COLO829 (cell line): ENCODE measurements around the gene SFMBT1.

Experiments used
- DNase-seq: peaks from one replicate; pipeline ENCODE4 v3.0.0; 2012; ENCODE audit warnings: low spot score

SFMBT1 gene

DNA sequence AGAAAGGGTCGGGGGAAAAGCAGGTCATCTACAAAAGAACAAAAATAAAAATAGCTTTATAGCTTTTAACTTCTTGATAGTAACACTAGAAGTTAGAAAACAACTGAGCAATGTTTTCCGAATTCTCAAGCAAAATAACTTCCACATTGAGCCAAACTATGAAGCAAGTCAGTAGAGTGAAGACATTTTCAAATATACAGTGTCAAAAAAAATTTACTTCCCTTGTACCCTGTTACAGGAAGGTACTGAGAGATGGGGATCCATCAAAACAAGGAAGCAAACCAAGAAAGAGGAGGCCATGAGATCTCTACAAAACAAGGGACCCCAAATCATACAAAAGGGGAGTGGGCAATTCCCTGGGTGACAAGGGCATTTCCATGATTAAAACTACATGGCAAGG, 121.9 kb downstream of the SFMBT1 start:
- no peak for DNase-seq

DNA sequence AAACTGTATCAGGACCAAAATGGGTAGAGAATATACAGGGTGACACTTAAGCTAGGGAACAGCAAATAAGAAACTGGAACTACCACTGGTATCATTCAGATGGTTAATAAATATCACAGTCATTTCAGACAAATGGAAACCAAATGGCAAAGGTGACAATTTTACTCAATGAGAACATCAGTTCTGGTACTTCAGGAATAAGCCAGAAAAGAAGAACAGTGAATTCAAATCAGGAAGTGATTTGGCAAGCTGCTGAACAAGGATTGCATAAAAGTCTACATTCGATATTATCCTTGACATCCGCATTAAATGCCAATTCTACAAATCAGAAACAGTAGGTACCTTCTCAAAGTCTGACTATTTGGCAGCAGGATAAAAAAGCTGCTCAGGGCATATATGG, 125.0 kb downstream of the SFMBT1 start:
- no peak for DNase-seq

DNA sequence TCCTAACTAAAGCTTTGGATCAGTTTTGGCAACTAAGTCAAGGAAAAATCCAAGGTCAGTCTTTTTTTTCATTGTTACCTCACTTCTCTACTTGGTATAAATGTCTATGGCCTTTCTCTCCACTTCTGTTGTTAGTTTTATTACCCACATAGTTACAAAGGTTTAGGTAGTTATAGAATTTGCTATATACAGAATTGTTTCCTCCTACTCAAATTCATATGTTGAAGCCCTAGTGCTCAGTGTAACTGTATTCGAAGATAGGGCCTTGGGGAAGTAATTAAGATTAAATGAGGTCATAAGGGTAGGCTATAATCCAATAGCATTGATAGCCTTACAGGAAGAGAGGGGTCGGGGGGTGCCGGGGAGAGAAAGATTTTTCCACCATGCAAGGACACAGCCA, 128.8 kb downstream of the SFMBT1 start:
- no peak for DNase-seq

DNA sequence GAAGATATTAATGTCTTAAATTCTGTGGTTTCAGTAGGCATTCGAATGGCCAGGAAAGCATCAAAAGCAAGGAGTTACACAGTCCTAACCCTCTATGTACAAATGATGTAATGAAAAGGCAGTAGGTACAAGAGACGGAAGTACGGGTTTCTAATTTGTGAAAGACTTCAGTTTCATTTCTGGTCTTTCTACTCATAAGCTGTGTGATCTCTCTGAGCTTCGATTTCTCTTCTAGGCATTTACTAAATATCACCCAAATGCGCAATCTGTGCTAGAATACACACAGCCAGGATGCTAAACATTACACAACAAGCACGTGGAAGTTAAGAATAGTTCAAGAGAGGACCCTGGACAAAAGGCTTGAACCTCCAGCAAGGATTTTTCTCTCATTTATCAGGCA, 130.6 kb downstream of the SFMBT1 start:
- no peak for DNase-seq

DNA sequence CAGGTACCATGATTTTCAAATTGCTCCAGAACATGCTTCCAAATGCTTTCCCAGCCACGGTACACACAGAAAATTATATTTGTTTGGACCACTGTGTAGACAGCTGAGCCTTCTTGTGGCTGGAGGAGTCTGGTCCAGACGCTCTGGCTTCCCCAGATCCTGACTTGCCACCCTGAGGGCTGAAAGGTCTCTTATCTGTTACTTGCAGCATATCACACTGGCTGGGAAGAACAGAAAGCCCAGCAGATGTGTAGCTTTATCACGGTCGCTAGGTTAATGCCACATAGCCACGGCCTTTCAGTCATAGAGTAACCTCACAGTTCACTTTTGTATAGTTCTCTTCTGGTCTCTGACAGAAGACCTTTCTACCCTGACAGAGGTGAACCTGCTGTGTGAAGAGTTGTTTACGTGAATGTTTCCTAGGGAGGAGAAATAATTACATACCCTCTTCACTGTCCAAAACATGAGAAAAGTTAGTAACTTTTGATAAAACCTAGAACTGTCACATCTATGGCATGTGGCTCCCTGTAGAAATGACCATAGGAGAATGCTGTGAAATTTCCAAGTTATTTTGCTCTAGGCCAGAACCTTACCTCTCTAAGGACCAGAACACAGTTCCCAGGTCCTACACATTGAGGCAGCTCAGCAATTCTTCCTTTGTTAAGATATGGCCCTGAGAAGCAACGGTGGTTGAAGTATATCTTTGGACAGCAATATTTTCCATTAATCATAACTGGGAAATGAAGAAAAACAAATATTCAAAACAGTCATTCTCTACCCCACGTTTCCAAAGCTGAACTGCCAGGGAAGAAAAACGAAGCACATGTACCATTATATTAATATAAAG, 132.8 kb downstream of the SFMBT1 start:
- DNase-seq, result no peak

DNA sequence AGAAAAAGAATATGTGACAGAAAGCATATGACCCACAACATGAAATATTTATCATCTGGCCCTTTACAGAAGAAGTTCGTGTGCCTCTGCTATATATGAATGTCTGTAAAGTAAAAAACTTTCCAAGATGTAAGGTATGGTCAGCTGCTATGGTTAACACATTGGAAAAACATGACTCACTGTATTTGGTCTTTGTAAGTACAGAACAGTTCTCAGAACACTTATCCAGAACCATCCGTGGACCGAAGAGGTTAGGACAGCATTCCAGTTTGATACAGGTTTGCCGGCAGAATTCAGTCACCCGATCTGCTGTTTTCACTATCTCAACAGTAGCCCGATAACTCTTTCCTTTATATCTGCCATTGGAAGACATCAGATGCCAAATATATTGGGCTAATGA, 135.1 kb downstream of the SFMBT1 start:
- no peak for DNase-seq

DNA sequence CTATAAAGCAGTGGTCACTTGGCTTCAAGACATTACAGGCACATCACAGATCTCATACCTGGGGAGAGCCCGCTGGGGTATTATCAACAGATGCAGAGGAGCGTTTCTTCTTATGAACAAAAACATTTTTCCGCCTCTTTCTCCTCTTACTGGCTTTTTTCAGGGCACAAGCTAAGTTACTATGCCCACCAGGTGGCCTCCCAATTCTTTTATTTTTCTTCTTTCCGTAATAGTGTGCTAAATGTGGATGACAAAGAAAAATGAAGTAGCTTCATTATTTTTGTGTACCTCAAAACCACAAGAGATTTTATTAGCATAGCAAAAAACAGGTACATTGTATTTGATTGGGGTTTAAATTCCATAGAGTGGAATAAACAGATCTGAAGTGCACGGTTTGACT, 138.4 kb downstream of the SFMBT1 start:
- DNase-seq, result no peak

DNA sequence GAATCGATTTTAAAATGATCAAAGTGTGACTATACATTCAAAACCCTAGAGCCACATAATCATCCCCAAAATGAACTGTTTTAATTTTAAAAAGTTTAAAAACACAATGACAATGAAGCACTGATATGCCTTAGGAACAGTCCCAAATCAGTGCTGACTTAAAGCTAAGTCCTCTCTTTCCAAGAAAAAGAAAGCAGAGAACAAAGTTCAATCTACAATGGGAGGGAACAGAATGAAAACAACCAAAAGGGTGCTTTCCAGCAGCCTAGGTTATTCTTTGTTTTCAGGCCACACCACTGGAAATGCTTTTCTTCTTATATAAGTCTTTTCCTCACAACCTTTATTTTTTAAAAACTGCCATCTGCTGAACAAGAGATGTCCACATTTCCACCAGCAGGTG, 141.3 kb downstream of the SFMBT1 start:
- DNase-seq, result no peak

DNA sequence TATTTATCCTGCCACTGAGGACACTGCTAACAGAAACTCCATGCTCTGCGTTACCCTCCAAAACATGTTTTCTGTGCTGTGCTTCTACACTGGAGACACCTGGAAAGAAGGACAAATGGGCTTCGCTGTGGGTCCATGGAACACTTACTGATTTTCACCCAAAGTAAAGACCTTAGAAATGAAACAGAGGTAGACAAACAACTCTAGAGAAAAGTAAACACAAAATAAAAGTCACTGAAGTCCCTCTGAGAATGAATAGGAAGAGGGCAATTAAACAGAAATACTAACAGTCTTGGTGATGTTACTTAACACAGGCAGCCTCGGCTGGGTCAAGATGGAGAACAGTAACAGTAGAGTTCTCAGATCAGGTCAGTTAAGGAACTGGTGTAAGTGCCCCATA, 141.9 kb downstream of the SFMBT1 start:
- DNase-seq, result no peak

DNA sequence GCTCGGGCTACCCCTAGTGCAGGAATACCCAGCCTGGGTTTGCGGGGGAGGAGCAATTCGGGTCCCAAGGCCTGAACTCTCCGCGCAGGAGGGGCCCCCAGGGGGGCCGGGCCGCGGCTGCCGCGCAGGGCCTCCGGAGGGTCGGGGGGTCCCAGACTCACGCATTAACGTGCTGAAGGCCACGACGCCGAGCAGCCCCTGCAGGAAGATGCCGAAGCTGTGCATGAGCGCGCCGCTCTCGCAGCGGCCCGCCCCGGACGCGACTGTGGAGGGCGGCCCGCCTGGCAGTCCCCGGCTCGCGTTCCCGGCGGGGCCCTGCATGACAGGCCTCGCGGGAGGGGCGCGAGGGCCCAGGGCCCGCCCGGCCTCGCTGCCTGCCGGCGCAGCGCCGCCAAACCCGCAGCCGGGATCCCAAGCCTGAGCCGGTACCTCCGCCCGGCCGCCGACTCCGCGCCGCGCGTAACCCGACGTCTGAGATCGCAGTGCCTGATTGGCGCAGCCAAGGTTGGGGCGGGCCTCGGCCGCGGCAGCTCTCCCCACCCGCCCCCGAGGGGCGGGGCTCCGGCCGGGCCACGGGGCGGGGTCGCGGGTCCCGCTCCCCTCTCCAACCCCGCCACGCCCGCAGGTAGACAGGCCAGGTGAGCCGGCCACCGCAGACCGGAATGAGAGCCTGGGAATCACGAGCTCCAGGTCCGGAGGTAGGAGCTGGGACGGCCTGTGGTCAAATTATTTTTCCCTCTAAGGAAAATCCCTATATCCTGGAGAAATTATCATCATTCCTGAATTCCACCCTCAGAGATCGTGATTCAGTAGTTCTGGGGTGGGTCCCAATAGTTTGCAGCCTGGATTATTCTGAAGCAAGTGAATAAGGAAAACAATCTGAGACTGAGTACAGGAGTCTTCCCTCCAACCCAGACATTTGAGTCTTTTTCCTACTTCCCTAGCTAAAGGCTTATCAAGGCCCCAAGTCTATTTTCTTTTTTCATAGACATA, 148.4 kb downstream of the SFMBT1 start, which contains the start of gene STIMATE:
TSS of gene STIMATE (minus strand) at position 419 of the 993 bp plus-strand sequence. CDS start at position 321, 98 bp downstream.
- peak; percentile 91 for DNase-seq

DNA sequence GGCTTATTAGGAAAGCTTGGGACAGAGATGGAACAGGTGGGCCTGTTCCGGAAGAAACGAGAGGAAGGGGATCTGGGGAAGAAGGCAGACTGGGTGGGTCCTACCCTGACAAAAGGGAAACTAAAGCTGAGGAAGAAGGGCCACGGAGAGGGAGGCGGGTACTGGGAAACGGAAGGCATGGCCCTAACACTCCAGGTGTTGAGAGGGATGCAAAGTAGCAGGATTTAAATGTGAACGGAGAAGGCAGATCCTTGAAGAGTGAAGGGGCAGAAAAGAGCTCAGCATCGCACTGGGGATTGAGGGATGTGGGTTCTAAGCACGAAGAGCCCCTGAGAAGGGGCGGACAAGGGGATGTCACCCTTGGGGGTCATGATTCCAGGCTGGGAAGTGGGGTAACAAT, 149.3 kb downstream of the SFMBT1 start:
- peak; percentile 34 for DNase-seq

DNA sequence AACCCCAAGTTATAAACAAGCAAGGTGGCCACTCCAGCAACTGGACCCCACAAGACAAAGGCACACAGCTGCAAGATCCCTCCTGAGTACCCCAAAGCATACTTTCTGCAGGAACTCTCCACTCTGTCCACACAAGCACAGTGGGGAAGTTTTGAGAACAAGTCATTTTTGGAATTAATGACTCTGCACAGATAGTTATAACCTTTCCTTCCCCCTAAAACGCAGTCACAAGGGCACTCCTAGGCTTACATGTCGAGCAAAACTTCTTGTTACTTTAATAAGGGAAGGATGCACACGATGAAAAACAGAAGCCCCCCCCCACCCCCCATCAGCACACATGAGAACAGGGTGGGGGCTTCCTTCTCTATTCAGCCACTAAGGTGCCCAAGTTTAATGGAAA, 149.7 kb downstream of the SFMBT1 start:
- DNase-seq, result no peak

DNA sequence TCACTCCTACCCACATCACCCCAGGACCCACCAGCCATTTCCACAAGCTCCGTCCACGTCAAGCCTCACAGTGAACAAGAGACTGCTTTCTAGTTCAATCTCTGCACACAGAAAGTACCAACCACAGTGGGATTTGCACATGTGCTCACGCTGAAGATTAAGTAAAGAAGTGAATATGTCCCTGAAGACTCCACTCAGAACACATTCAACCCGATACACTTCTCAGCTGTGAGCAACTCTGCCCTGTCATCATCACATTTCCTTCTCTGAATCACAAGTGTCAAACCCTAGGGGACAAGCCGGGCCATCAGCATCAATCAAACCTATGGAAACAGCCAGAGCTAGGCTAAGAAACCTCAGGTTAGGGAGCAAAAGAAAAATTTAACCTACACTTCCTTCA, 150.5 kb downstream of the SFMBT1 start:
- no peak for DNase-seq

DNA sequence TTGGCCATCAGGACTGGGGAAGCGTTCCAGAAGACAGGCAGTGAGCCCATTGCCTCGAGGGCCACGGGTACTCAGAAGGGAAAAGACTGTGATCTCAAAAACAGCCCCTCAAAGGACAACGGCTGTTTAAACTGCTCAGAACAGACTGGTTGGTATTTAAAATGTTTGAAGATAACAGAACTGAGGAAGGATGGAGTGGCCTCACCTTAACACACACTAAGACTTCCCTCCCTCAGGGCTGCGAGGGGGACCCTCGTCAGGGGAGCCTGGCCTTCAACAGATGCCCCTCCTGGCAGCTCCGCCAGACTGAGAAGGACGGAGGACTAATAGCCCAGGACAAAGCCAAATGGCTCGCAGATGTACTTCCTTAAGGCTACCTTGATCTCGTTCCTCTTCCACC, 151.1 kb downstream of the SFMBT1 start:
- DNase-seq, result no peak

DNA sequence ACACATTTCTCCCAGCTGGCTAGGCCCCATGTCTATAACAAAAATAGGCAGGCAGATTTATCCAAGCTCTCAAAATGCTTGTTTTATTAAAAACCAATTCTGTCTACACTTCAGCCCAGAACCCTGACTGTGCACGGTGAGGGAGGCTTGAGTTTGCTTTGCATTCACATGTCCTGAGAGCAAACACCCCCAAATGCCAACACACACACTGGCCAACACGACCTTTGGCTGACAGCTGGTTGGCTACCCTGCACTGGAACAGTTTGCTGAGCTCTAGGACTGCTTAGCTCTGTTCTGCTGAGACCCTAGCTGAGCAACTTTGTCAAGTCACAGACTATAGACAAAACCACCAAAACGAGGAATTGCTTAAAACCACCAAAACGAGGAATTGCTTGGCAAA, 152.2 kb downstream of the SFMBT1 start:
- no peak for DNase-seq

DNA sequence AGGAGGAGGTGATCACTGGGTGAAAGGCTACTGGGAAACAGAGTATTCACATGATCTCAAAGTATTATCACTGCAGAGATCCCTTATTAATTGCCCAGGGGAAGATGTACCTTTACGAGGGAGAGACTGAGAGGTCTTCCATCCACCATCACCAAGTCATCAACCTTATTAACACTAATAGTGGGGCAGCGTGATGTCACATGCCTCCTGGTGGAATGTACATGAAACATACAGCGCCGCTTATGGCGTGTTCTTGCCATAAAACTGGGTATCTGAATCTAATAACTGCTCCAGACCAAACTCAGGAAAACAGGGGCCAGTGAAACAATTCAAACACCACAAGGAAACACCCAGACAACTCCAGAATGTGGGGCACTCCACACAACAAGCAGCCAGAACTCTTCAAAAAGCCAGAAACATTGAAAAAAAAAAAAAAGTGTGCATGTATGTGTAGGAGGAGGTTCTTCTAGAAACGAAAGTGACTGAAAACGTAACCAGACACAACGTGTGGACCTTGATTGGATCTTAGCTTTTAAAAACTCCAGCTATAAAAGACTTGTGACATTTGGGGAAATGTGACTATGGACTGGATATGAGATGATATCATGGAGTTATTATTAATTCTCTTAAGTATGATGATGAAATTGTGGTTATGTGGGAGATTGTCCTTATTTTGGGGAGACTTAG, 153.1 kb downstream of the SFMBT1 start:
- DNase-seq, result peak; percentile 48

DNA sequence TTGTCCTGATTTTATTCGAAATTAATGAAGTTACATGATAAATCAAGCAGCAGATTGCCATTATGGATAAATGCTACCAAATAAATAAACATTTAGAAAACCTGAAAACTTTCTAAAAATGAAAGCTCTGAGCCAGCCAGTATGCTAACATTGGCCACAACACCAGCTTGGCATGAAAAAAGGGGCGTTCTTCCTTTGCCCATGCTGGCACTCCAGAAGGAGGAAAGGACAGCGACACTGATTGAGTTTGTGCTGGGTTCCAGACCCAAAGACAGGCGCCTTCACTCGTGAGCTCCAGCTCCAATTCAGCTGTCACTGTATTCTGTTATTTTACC, 153.6 kb downstream of the SFMBT1 start:
- DNase-seq, result no peak

DNA sequence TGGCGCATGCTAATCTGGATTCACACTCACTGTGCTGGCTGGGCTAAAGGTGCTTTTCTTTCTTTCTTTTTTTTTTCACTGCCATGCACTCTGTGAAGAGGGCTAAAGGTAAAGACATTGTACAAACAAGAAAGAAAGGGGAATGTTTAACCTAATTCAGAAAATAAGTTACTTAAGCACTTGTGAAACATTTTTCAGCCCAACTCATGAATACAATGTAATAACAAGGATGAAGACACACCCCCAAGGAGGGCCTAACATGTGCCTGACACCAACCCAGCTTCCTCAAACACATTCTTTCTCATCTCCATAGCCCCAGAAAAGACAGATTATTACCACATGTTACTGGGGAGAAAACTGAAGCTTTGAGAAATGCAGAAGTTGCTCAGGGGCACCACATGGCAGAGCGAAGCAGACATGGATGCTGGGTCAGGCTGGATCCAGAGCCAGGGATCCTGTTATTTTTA, 154.2 kb downstream of the SFMBT1 start:
- no peak for DNase-seq

DNA sequence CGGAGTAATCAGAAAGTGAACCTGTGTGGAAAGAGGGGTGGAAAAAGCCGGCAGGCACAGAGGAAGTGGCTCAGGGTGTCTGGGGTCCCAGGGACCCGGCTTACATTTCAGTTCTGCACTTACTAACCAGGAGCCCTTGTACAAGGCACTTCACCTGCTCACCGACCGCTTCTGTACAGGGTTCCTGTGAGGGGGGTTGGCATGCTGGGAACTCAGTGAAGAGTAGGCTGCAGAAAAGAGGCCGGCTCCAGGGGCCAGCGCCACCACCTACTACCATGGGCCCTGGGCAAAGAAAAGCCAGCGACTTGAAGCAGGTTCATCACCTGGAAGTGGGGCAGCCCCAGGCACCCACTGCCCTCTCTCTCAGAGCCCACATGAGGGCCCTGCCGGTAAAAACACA, 154.7 kb downstream of the SFMBT1 start:
- DNase-seq, result no peak

DNA sequence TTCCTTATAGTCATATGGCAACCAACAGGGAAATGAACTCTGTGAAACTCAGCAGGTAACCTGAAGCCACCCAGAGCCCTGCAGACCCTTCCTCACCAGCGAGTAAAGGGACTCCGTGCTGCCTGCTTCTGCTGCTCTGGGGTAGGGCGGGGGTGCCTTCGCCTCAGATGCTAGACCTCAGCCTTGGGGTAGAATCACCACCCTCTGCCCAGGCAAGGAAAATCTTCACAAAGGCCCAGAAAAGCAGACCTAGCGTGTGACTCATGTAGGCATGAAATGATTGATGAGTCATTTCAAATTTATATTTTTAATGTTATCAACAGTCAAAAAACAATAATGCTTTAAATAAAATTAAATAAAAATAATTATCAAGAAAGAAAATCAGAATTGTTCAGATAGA, 155.1 kb downstream of the SFMBT1 start:
- no peak for DNase-seq

DNA sequence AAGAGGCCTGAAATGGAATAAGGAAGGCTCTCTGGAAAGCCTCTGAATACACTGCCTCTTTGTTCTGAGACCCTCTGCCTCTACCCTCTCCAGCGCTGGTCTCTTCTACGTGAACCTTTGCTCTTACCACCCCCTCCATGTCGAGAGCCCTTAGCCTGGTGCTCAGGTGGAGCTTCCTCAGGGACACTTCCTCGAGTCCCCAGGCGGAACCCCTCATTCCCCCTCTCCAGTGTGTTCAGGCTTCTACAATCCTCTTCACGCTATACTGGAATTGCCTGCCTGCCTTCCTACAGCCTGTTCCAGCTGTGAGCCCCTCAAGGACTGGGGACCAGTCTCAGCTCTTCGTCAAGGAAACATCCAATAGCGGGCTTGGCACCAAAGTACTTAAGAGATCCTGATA, 156.0 kb downstream of the SFMBT1 start:
- no peak for DNase-seq

DNA sequence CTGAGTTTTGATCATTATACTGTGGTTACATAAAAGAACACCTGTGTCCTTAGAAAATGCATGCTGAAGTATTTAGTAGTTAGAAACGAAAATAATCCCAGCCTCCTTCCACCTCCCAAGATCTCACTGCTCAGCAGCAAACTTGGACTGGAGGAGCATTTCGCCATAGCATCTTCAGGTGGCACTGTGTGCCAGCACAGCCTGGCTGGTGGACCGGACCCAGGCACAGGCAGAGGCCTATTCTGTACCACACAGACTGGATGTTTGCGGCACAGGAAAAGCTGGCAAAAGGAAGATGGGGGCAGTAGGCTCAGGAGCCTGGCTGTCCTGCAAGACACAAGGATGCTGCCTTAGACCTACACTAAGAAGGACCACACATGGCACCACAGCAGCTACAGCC, 158.7 kb downstream of the SFMBT1 start:
- no peak for DNase-seq
